K562 (cell line): ENCODE results near the gene TXLNA. TPM values are rescaled to one million over a fixed set of nuclear protein-coding genes. Genes with fewer than 3 reads are reported as not detected.

Experiments used
- BRCA1 ChIP-seq, 2 experiments: fragments of 450-650 bp in 1 of 2; sonication (generic) in 1 of 2; formaldehyde crosslinking in 1 of 2; IDR thresholded peaks; 2 replicates each; pipeline versions ENCODE4 v1.5.0 to v1.6.1; 2017 to 2020; ENCODE audit warnings: mild to moderate bottlenecking in 1 of 2, missing genetic modification reagents in 1 of 2
- CBFB ChIP-seq: sonication (generic); formaldehyde crosslinking; IDR thresholded peaks from 2 replicates; pipeline ENCODE4 v1.4.0; 2020; ENCODE audit warnings: mild to moderate bottlenecking, missing genetic modification reagents
- CHCHD3 ChIP-seq: fragments of 250-450 bp; sonication (Bioruptor Pico); IDR thresholded peaks from 2 replicates; pipeline ENCODE4 v2.1.2; 2022; ENCODE audit warnings: mild to moderate bottlenecking
- CREBBP ChIP-seq: IDR thresholded peaks from one replicate; pipeline ENCODE4 v1.6.1; 2012; ENCODE audit warnings: low read depth, mild to moderate bottlenecking, control low read depth, inconsistent platforms, low read length
- FOS ChIP-seq: IDR thresholded peaks from 3 replicates; pipeline ENCODE4 v1.6.1; 2011; ENCODE audit not compliant: insufficient read length; ENCODE audit errors: extremely low read depth
- KAT7 ChIP-seq: sonication (generic); formaldehyde crosslinking; IDR thresholded peaks from 2 replicates; pipeline ENCODE4 v1.8.0; 2022; ENCODE audit warnings: missing genetic modification reagents, mild to moderate bottlenecking, borderline replicate concordance
- NCOA4 ChIP-seq: fragments of 450-650 bp; IDR thresholded peaks from 2 replicates; pipeline ENCODE4 v1.6.1; 2018; ENCODE audit warnings: mild to moderate bottlenecking; ENCODE audit not compliant: partially characterized antibody
- PURB ChIP-seq: sonication (generic); formaldehyde crosslinking; IDR thresholded peaks from 2 replicates; pipeline ENCODE4 v1.9.0; 2021; ENCODE audit warnings: low read depth, mild to moderate bottlenecking, missing genetic modification reagents
- RAD51 ChIP-seq: fragments of 450-650 bp; IDR thresholded peaks from 2 replicates; pipeline ENCODE4 v1.7.1; 2016; ENCODE audit warnings: low read depth, mild to moderate bottlenecking, borderline replicate concordance
- SREBF1 ChIP-seq: fragments of 150-350 bp; IDR thresholded peaks from 2 replicates; pipeline ENCODE4 v1.6.1; 2014; ENCODE audit warnings: antibody characterized with exemption, low read depth, low read length, borderline replicate concordance
- THRAP3 ChIP-seq: fragments of 450-650 bp; IDR thresholded peaks from 2 replicates; pipeline ENCODE4 v1.6.1; 2016; ENCODE audit warnings: mild to moderate bottlenecking, inconsistent platforms, borderline replicate concordance
- ZBTB7A ChIP-seq: IDR thresholded peaks from 2 replicates; pipeline ENCODE4 v1.6.1; 2011; ENCODE audit warnings: low read depth, mild to moderate bottlenecking, low read length, moderate library complexity, borderline replicate concordance; ENCODE audit not compliant: control insufficient read depth
- ZC3H4 ChIP-seq: sonication (generic); formaldehyde crosslinking; IDR thresholded peaks from 2 replicates; pipeline ENCODE4 v1.9.0; 2021; ENCODE audit warnings: missing genetic modification reagents, borderline replicate concordance
- ZNF3 ChIP-seq: fragments of 250-450 bp; sonication (Bioruptor Pico); IDR thresholded peaks from 2 replicates; pipeline ENCODE4 v1.5.0; 2021; ENCODE audit warnings: mild to moderate bottlenecking, moderate library complexity
- ZNF780A ChIP-seq: fragments of 250-450 bp; sonication (Bioruptor Pico); IDR thresholded peaks from 2 replicates; pipeline ENCODE4 v1.5.0; 2021; ENCODE audit warnings: mild to moderate bottlenecking
- ZNF785 ChIP-seq: fragments of 250-450 bp; sonication (Bioruptor Pico); IDR thresholded peaks from 2 replicates; pipeline ENCODE4 v1.4.0; 2020; ENCODE audit warnings: mild to moderate bottlenecking
- polyA plus RNA-seq, 8 experiments: library from polyadenylated mRNA; depleted of rRNA in 4 of 8; stranded (reverse) in 5 of 8; unstranded in 3 of 8; fragments of >200 nt; fragmentation: Nextera tagmentation in 2 of 8; fragmentation: Illumina TruSeq in 1 of 8; extraction: Ambion mirVana in 2 of 8; extraction: Trizol in 1 of 8; gene quantifications; 2 replicates each; pipeline versions ENCODE4 v1.2.1 to v1.2.3, GENCODE V29; 2011 to 2014; ENCODE audit warnings: inconsistent platforms in 1 of 8, missing spikeins in 1 of 8
- total RNA-seq, 7 experiments: library from RNA; depleted of rRNA in 6 of 7; stranded (reverse); fragments of >200 nt in 6 of 7; fragmentation: Illumina TruSeq in 2 of 7; extraction: Trizol in 2 of 7; gene quantifications; 2 replicates each; pipeline versions ENCODE4 v1.2.1 to v1.2.3, GENCODE V29; 2011 to 2021; ENCODE audit warnings: low replicate concordance in 1 of 7
- TF ChIP-seq, protein P1 (sequence below), 2 experiments: fragments of 450-650 bp; IDR thresholded peaks; 2 replicates each; pipeline ENCODE4 v1.6.1; 2016; ENCODE audit warnings: mild to moderate bottlenecking in 2 of 2, borderline replicate concordance in 1 of 2, low read depth in 1 of 2, moderate library complexity in 1 of 2
- TF ChIP-seq, protein P2 (sequence below): fragments of 450-650 bp; IDR thresholded peaks from 2 replicates; pipeline ENCODE4 v1.6.1; 2016; ENCODE audit warnings: missing biosample characterization, missing genetic modification characterization

The TXLNA gene
- total and polyA plus RNA-seq, 9 of the 15 experiments (the other 6 are each of a cell fraction or from before 2014, with no cell fraction given), result 9.2 to 54.5 (median 39.3) TPM

DNA sequence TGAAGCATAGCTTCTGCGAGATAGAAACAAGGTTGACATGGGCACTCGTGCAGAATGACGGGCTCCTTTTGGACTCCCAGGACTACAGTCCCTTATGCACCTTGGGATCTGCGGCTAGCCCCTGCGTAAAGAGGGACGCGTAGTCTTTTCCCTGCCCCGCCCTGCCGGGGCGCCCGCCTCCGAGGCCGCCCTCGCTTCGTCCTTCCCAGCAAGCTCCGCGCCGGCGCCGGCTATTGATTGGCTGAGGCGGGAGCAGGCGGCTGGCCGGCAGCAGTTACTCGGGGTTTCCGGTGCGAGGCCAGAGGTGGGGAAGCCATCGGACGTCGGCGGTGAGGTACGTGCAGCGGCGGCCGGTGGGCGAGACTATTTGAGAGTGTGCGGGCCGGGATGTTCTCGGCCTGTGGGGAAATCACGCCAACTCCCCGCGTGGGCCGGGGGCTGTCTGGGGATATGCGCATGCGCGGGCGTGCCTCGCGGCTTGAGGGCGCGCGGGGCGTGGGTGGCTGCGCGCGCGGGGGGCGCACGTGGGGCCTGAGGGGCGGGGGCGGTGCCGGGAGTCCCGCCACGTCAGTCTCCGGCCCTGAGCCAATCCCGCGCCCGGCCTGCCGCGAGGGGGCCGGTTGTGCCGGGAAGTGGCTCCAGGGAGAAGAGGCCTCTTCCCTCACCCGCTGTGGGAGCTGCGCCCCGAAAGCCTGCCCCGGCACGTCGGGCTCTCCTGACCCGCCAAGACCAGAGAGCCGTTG, at the start of gene TXLNA (continued):
- TF ChIP-seq, protein P1, sequence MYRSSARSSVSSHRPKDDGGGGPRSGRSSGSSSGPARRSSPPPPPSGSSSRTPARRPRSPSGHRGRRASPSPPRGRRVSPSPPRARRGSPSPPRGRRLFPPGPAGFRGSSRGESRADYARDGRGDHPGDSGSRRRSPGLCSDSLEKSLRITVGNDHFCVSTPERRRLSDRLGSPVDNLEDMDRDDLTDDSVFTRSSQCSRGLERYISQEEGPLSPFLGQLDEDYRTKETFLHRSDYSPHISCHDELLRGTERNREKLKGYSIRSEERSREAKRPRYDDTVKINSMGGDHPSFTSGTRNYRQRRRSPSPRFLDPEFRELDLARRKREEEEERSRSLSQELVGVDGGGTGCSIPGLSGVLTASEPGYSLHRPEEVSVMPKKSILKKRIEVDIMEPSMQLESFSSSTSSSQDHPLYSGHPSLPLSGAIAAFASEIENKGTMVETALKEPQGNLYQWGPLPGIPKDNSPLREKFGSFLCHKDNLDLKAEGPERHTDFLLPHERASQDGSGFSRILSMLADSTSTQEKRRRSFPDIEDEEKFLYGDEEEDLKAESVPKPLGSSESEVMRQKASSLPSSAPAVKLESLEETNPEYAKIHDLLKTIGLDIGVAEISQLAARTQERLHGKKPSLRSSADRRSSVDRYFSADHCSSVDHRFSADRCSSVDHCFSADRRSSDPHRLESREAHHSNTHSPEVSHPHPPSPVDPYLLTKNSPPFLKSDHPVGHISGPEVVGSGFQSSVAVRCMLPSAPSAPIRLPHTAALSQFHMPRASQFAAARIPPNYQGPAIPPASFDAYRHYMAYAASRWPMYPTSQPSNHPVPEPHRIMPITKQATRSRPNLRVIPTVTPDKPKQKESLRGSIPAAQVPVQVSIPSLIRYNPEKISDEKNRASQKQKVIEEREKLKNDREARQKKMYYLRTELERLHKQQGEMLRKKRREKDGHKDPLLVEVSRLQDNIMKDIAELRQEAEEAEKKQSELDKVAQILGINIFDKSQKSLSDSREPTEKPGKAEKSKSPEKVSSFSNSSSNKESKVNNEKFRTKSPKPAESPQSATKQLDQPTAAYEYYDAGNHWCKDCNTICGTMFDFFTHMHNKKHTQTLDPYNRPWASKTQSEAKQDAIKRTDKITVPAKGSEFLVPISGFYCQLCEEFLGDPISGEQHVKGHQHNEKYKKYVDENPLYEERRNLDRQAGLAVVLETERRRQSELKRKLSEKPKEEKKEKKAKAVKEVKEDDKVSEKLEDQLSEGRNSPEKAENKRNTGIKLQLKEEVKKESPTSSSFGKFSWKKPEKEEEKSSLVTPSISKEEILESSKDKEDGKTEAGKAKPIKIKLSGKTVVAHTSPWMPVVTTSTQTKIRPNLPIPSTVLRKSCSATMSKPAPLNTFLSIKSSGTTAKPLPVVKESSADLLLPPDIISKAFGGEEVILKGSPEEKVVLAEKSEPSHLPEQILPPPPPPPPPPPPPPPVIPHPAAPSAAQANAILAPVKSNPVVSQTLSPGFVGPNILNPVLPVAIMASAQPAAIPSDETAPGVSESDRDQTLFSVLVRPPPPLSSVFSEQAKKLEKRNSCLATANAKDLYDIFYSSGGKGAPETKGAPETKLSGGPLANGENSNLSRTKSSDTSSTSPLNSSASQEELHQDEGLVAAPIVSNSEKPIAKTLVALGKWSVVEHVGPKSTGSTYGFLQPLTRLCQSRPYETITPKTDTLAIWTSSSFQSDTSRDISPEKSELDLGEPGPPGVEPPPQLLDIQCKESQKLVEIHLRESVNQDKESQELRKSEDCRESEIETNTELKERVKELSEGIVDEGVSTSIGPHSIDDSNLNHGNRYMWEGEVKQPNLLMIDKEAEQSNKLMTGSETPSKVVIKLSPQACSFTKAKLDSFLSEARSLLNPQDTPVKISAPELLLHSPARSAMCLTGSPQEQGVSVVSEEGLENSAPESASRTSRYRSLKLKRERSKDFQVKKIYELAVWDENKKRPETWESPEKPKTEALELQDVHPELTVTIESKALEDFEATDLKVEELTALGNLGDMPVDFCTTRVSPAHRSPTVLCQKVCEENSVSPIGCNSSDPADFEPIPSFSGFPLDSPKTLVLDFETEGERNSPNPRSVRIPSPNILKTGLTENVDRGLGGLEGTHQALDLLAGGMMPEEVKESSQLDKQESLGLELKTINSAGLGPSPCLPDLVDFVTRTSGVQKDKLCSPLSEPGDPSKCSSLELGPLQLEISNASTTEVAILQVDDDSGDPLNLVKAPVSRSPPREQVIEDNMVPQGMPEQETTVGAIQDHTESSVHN (IDR thresholded peaks at IDR 0.05; ENCODE audit: borderline replicate concordance in 1 of 2, low read depth in 1 of 2), result no peak
- TF ChIP-seq ZNF780A (CRISPR knock-in tag) (no peak), SREBF1 (no peak), FOS (no peak), ZBTB7A (peak; percentile 80; the same call in 1 of the 2 replicates), NCOA4 (no peak), KAT7 (CRISPR knock-in tag) (peak; percentile 52; the same call in 1 of the 2 replicates), BRCA1 (IDR thresholded peaks at IDR 0.05) (no peak), BRCA1 (CRISPR knock-in tag; IDR thresholded peaks at IDR 0.05) (no peak), PURB (CRISPR knock-in tag) (no peak), ZNF785 (CRISPR knock-in tag) (no peak), ZNF3 (CRISPR knock-in tag) (no peak), ZC3H4 (no peak), CREBBP (no peak), CHCHD3 (CRISPR knock-in tag) (no peak), RAD51 (no peak), CBFB (no peak), THRAP3 (no peak)
- TF ChIP-seq, protein P2, sequence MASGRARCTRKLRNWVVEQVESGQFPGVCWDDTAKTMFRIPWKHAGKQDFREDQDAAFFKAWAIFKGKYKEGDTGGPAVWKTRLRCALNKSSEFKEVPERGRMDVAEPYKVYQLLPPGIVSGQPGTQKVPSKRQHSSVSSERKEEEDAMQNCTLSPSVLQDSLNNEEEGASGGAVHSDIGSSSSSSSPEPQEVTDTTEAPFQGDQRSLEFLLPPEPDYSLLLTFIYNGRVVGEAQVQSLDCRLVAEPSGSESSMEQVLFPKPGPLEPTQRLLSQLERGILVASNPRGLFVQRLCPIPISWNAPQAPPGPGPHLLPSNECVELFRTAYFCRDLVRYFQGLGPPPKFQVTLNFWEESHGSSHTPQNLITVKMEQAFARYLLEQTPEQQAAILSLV (tag), result 0 out of 2 replicates have a peak, but pooled peaks have one; percentile 4
